Stimulated activated CD8-positive, alpha-beta memory T cell treated with anti-CD3 and anti-CD28 coated beads, Interleukin-2, amount 100 ng/mL, for 48 hours (primary cell): ENCODE results near the gene ST6GAL1.

Source experiments
- DNase-seq, 2 donors: peaks; one replicate each; pipeline ENCODE4 v3.0.0-alpha.2; 2020; ENCODE audit warnings: low read depth in 2 of 2

The ST6GAL1 gene

DNA sequence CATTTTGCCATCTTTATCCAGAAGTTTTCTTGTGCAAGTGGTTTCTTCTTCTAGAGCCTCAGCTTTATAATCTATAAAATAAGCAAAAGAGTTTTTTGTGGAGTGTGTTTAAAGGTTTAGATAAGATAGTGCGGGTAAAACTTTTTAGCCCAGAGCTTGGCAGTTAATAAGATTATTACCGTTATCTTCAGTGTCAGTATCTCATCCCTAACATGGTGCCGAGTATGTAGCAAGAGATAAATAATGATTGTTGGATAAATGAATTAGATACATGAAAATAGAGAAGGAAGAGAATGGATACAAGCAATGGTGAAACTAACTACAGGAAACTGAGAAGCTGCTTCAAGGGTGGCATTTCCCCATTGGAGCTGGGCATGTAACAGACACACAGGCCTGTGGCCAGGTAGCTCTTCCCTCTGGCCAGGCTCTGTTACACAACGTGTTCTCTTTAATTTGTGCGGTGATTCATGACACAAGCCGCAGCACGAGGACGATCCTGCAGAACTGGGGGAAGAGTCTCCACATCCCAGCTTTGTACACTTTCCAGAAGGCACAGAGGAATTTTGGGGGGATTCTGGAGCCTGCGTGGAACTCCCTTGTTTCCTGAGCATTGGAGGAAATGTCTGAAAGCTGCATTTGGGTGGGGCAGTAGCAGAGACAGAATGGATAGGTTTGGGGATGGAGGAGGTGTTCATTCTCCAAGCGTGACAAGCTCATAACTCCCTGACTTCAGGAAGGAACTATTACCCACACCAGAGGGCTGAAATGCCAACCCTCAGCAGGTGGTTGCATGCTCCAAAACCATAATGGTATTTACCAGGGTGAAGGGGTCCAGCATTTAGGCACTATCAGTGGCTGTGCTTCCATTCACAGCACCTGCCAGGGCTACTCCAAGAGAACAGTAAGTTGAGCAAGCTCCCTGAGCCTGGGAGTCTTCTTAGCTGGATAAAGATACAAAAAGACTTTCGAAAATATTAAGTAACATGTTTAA is 14.2 kb upstream of the ST6GAL1 start:
- no peak for DNase-seq

DNA sequence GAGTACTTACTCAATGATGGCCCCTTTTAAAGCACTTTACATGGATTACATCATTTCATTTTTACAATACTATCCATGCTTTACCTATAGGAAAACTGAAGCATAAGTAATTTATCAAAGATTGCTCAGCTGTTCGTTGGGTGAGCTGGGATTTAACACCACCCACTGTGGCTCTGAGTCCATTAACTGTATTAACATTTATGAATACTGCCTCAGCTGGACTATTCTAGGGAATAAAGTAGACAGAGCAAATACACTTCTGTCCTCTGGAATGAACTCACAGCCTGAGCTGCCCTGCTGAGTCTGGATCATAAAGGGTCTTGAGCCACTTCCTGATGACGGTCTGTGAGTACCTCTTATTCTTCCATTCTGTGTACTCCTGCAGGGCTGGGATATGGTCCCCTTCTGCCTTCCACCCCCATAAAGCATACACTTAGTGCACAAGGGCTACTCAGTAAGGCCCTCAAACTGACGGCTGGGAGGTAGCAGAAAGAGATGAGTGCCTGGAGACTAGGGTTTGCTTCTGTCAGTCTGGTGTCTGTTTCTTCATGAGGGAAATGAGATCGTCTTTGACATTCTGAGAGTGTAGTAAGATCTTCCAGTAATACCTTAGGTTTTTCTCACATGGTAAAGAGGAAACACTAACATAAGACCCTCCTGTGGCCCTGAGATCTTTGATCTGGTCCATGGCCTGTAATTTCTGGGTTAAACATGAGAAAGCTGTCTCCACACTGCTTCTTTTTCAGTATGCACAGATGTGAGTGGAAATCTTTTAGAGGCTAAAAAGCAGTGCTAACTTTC is 12.6 kb upstream of the ST6GAL1 start:
- DNase-seq: no peak

DNA sequence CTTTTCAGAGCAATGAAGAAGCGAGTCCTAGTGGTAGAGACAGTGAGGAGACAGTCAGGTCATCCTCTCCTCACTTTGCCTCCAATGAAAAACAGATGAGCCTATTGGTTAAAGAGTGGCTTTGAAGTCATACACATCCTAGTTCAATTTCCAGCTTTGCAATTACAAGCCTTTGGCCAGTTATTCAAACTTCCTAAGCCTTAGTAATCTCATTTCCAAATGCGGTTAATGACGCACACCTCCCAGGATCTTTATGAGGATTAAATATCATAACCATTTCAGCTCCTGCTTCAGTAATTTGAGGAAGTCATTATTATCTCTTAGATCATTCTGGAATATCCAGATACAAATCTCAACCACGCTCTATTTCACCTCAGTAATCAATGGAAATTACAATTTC is 10.0 kb upstream of the ST6GAL1 start:
- no peak for DNase-seq

DNA sequence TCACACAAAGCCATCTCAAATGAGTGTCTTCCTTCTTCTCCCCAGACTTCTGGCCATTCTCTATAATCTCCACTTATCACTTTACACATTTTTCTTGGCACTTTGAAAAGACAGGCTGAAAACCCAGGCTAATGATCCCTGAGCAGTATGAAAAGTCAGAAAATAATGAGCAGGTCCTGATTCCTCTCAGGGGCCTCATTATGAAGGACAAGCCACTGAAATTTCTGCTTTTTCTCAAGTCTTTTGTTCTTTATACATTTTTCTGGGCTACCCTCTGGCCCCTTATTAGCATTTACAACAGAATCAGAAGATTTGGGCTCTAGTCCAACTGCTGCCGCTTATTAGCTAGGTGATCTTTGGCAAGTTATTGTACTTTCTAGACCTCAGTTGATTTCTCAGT is 9.5 kb upstream of the ST6GAL1 start:
- DNase-seq: no peak

GRCh38 chr3:186921578-186921977 is 8.7 kb upstream of the ST6GAL1 start:
- DNase-seq: no peak

GRCh38 chr3:186922224-186922623 is 8.1 kb upstream of the ST6GAL1 start:
- DNase-seq: no peak

DNA sequence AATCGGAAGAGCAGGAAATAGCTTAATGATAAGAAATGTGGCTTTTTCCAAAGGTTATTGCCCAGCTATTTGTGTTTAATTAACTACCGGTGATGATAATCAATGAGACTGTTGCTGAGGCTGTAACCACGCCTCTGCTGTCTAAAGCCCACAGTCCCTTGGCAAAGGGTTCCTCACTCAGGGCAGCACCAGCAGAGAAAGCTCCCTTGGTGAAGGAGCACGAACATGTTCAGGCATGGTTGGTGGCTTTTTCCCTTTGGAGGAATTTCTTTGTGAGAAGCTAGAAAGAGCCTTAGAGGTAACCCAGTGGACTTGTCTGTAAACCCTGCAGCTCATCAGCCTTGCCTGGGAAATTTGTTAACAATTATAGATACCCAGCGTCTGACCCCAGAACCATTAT is 7.5 kb upstream of the ST6GAL1 start:
- no peak for DNase-seq

DNA sequence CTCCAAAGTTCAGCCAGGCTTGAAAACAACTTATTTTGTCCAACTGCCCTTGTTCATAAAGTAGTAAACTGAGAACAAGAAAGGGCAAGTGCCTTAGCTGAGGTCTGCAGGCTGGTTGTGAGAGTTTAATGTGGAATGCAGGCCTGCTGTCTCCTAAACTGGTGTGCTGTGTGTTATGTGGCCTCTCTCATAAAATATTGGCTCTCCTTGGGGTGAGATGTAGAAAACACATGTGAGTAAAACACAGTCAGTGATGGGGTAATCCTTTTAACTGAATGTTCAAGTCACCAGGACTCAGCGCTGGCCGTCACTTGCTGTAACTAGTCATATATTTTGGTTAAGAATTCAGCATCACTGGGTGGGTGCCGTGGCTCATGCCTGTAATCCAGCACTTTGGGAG is 7.1 kb upstream of the ST6GAL1 start:
- no peak for DNase-seq

DNA sequence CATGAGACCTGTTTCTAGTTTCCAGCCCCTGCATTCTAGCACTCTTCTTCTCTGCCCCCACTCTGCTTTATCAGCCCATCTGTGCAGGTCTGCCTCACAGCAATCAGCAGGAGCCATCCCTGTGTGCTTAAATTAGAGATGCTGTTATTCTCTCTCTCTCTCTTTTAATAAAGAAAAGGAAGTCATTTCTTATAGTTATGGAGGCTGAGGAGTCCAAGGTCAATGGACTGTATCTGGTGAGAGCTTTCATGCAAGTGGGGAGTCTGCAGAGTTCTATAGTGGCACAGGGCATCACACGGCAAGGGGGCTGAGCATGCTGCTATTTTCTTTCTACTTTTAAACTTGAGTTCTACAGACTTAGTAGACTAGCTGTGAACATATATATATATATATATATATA is 4.5 kb upstream of the ST6GAL1 start:
- no peak for DNase-seq

DNA sequence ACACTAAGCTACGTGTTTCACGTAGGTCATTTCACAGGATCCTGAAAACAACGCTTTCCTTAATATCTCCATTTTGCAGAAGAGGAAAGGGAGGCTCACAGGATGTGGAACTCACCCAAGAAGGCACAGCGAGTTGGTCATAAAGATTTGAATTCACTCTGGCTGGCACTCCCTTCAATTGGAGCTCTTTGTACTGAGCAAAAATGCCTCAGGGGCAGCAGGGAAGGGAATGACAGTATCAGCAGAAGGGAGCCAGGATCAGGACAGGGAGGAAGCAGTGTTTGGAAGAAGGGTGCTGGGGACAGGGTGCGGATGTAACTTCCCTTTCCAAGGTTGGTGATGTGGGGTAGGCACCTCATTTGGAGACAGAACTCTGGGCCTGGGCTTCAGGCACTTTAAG is 1.1 kb upstream of the ST6GAL1 start:
- no peak for DNase-seq

- DNase-seq: no peak
Observed at GRCh38 chr3:186929685-186930084, 641 bp upstream of the ST6GAL1 start.

- DNase-seq: peak; percentile 36 to 37
Observed at GRCh38 chr3:186930641-186931531, 560 bp downstream of the ST6GAL1 start.

- DNase-seq: peak; percentile 60 to 69
Observed at GRCh38 chr3:186931532-186932280, 1.4 kb downstream of the ST6GAL1 start.

DNA sequence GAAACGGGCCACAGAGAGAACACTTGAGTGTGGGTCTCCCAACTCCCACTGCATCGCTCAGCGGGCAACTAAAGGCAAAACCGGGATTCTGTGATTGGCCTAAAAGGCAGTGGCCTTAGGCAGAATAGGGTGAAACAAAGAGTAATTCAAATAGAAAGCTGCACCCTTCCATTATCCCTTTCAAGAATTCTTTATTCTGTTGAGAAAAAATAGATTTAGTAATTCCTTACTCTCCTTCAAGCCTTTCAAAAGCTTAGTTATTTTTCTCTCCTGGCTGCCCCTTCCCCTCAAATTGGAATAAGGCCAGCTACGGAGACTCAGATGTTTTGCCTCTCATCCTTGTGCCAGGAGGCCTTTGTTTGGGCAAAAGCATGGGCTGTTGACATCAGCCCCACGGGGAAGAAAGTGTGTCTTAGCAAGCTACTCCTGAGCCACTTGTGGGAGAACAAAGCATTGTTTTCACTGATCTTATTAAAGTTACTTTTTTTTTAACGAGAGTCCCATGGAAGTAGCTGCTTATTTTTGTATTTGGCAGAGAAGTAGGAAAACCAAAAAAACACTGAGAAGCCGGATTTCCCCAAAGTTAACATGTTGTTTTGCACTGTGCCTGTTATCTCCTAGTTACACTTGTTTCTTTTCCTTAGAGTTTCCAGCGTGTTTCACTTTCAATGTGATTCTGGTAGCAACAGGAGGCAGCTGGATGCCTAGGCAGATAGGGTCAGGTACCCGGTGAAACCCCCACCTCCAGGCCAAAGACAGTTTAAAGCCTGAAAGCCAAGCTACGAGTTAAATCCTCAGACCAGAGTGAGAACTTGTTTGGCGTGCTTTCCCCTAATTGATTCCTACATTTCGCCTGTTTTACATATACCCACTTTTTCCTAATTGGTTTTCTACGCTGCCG is 2.2 kb downstream of the ST6GAL1 start:
- DNase-seq: no peak

DNA sequence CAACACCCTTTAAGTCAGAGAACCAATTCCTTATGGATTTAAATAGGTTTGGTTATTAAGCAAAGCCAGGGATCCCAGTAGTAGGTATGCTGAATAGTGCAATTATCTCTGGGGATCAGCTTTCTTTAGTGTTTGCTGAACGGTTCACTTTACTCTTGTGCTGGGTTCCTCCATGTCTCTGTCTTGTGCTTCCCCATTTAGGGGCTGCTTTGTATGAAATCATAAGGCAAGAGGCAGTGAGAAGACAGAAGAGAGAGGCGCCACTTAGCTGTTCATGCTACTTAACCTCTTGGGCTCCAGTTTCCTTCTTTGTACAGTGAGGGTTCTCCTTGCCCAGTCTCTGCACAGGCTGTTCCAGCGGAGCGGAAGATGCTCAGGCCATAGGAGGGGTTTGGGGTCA is 3.5 kb downstream of the ST6GAL1 start:
- no peak for DNase-seq

- no peak for DNase-seq
Observed at GRCh38 chr3:186935133-186935532, 4.8 kb downstream of the ST6GAL1 start.

GRCh38 chr3:186937017-186937875 is 6.9 kb downstream of the ST6GAL1 start:
- no peak for DNase-seq

DNA sequence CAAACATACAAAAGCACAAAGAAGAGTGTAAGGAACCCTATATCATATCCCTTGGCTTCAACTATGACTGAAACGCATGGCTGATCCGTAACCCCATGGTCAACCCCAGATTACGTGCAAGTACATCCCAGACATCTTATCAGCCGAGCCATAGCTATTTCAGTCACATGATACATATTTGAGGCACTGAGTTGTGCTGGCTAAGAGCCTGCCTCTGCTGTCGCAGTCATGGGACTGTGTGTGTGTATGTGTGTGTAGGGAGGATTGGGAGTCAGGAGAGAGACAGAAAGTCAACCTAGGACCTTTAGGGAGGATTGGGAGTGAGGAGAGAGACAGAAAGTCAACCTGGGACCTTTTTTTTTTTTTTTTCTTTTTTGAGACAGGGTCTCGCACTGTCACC is 8.4 kb downstream of the ST6GAL1 start:
- DNase-seq: no peak

GRCh38 chr3:186939536-186939935 is 9.2 kb downstream of the ST6GAL1 start:
- no peak for DNase-seq
